GM12801 (cell line): ENCODE measurements around the gene SP5.

ENCODE experiments used
- TF ChIP-seq, protein P1 (sequence below): IDR thresholded peaks from one replicate; pipeline ENCODE4 v1.5.1; 2011; ENCODE audit warnings: control low read depth; ENCODE audit not compliant: insufficient read length; ENCODE audit errors: extremely low read depth

SP5 gene

DNA sequence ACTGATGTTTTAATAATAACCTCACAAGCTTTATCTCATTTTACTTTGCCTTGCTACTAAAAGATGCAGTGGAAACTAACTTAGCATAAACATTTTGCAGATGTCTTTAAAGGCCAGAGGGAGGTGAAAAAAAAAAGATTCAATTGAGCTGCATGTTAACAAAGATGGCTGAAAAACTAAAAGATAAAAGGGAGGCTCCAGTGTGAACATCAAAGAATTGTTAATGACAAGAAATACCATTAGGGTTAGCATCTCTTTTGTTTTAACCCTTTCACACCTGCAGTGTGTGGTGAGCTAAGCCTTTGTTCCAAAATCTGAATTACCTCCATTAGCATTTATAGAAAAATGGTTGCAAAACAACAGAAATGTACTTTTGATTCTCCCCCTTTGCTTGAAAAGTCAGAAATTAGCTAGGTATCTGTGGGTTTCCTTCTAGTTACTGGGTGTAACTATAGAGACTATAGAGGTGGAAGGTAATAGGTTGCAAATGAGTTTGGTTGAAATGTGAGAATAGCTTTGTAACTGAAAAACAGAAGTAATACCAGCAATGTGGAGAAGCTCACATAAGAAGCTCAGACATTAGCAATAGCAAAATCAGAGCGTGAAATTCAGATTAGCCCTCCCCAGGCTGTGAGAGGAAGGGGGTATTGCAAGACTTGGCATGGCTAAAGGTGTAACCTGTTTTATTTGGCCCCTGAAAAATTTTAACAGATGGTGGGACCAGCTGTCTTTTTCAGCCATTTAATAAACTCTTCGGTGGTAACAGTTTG lies 34.8 kb upstream of the SP5 start:
- TF ChIP-seq, protein P1, sequence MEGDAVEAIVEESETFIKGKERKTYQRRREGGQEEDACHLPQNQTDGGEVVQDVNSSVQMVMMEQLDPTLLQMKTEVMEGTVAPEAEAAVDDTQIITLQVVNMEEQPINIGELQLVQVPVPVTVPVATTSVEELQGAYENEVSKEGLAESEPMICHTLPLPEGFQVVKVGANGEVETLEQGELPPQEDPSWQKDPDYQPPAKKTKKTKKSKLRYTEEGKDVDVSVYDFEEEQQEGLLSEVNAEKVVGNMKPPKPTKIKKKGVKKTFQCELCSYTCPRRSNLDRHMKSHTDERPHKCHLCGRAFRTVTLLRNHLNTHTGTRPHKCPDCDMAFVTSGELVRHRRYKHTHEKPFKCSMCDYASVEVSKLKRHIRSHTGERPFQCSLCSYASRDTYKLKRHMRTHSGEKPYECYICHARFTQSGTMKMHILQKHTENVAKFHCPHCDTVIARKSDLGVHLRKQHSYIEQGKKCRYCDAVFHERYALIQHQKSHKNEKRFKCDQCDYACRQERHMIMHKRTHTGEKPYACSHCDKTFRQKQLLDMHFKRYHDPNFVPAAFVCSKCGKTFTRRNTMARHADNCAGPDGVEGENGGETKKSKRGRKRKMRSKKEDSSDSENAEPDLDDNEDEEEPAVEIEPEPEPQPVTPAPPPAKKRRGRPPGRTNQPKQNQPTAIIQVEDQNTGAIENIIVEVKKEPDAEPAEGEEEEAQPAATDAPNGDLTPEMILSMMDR: no peak

DNA sequence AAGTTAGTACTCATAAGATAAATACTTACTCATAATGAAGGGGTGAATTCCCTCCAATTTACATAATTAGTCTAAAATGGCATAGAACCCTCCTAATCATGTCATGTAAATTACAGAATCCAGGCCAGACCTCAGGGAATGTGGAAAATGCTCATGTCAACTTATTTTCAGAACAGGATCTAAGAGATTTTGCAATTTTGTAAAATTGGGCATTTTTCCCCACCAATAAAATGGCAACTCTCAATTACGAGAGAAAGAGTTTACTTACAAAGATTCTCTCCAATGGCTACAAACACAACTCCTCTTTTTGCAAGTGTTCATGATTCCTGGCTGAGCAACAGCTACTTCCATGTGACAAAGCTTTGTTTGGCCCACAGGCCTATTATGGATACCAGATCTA lies 33.8 kb upstream of the SP5 start:
- TF ChIP-seq, protein P1: no peak

DNA sequence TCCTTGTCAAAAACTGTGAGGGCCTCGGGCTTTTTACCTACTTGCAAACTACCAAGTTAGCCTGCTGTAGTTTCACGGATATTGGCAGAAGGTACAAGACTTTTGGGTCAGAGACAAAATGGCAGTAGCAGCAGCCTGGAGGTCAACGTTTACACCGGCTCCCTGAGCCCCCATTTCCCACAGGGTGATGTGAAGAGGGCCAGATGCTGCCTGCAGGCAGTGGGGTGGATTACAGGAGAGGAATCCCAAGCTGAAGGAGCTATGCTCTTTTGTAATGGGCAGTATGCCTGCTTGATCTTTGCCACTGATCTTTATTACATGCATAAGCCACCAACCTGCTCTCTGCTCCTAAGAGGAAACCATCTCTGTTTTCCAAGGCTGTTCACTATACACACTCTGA lies 29.5 kb upstream of the SP5 start:
- TF ChIP-seq, protein P1: no peak

DNA sequence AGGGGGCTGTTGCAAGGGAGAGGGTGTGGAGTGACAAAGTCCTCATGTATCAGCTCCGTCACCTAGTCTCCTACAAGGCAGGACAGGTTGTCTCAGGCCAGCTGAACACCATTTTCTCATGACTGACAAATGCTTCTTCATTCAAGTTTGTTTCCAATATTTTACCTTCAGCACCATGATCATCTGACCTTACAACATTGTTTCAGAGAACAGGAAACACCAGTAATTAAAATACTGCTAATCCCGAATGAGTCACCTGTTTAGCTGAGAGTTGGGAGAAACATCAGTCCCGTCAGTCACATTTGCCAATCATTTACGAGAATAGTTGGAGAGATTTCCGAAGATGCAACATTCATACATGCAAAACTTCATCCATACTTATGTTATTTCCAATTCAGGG lies 25.7 kb upstream of the SP5 start:
- TF ChIP-seq, protein P1: no peak

DNA sequence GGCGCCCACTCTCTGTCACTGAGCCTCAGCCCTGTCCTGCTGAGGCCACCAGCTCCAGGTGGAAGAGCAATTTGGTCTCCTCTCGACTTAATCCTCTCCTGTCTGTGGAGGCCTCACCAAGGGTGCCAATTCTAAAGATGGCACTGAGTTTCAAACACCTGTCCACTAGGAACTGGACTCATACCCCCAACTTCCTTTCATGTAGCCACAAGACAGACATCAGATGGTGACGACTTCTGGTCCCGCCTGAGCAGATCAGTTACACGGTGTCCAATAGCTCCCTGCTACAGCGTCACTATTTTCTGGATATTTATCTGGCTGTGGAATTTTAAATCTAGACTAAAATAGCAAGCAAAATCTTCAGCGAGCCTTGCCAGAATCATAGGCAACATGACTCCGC lies 24.5 kb upstream of the SP5 start:
- TF ChIP-seq, protein P1: no peak

DNA sequence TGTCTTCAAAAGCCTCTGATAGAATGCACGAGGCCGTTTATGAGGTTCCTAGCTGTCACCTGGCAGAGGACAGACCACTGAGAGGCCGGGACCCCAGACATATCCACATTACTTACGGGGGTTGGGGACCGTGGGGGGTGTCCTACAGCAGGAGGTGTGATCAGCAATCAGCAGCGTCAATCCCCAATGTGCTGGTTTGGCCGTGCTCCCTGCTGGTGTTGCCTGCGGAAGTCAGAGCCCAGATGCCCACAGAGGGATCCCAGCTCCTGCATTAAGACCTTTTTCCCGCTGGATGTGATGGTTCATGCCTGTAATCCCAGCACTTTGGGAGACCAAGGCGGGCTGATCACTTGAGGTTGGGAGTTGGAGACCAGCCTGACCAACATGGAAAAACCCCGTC lies 20.8 kb upstream of the SP5 start:
- TF ChIP-seq, protein P1: no peak

DNA sequence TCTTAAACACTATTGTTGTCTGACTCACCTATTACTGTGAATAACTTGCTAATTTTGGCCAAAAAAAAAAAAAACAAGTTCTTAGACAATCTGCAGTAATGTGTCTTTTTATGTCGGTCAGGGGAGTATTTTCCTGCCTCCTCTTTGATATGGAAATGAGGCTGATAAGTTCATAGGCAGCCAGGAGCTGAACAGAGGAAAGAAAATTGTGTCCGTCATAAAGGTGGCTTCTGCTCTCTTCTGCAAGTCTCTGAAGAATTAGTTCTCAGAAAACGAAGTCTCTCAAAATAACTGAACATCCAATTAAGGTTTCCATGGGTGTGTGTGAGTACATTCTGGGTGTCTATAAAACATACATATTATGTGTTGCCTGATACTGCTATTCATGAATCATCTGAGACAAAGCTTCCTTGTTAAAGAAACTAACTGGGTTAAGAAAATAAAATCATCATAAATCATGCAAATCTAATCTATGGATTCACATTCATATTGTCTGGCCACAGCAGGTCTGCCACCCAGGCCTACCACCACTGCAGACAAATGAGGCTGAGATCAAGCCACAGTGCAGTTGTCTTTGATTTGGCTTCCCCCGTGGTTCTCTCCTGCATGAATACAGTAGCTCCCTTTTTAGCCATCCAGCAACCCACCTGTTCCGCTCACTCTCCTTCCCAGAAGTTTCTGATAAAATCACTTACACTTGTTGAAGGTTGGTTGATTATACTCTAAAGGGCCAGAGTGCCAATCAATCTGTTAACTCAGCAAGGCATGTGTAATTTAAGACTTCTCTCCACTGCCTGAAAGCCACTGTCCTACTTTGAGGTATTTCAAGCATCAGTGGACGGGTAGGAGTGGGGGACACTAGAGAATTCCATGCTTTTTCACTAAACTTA lies 19.4 kb upstream of the SP5 start:
- TF ChIP-seq, protein P1: no peak
